Activated CD4-positive, alpha-beta T cell treated with anti-CD3 and anti-CD28 coated beads, Interleukin-2, Interleukin-6, amounts not matched to agents 100 ng/mL and 50 ng/mL, durations not matched to agents 16 hours and 8 hours (primary cell): ENCODE measurements around the gene TRIP10.
"Not testable (repeated sequence)": the region's sequence is repeated elsewhere in the genome, so short reads cannot be mapped to it uniquely, and the experiment has no call there.

Source experiments
- DNase-seq: peaks from one replicate; pipeline ENCODE4 v3.0.0-alpha.2; 2020

TRIP10 gene, protein sequence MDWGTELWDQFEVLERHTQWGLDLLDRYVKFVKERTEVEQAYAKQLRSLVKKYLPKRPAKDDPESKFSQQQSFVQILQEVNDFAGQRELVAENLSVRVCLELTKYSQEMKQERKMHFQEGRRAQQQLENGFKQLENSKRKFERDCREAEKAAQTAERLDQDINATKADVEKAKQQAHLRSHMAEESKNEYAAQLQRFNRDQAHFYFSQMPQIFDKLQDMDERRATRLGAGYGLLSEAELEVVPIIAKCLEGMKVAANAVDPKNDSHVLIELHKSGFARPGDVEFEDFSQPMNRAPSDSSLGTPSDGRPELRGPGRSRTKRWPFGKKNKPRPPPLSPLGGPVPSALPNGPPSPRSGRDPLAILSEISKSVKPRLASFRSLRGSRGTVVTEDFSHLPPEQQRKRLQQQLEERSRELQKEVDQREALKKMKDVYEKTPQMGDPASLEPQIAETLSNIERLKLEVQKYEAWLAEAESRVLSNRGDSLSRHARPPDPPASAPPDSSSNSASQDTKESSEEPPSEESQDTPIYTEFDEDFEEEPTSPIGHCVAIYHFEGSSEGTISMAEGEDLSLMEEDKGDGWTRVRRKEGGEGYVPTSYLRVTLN

DNA sequence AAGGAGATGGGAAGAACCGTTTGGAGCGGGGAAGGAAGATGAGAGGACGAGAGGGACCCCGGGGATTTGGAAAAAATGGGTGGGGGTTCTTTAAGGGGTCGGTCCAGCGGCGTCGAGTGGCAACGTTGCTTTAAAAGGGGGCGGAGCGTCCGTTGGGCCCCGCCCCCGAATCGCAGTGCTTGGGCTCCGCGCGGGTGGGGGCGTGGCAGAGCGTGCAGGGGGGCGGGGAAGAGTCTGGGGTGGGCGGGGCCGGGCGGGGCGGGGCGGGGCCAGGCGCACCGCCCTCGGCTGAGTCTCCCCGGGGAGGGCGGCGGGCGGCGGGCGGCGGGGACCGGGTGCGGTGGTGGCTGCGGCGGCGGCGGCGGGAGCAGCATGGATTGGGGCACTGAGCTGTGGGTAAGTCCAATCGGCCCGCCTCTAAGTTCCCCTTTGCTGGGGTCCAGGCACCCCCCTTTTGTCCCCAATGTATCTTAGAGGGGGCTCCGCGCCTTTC lies at the start of gene TRIP10:
TRIP10 (plus strand) TSS at position 291 of the 493 bp plus-strand sequence; CDS start at position 373, 82 bp downstream.
- DNase-seq, result peak; percentile 90

DNA sequence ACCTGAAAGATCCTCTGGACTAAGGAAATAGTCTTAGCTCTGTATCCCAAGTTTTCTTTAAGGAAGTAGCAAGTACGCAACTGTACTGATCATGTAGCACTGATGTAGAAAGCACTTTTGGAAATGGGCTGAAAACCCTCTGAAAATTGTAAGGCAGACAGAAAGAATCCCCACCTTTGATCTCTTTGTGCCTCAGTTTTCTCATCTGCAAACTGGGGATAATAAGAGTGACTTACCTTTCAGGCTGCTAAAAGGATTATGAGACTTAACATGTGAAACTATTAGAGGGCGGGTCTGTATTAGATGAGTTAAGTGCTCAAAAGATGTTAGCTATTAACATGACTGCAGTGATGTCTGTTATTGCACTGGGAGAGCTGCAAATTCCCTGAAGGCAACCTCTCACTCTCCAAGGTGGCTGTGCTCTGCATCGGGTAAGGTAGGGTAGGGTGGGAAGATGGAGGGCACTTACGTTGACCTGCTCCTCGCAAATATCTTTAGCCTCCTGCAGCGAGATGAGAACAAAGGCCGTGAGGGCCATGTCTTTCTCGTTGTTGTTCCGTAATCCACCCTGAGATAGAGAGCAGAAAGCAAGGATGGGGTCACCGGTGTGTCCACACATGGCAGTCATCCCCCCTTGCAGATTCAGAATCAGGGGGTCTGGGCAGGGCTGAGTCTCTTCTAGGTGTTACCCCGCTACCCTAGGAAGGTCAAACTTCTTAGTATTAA lies 49.2 kb upstream of the TRIP10 start:
- DNase-seq, result no peak

DNA sequence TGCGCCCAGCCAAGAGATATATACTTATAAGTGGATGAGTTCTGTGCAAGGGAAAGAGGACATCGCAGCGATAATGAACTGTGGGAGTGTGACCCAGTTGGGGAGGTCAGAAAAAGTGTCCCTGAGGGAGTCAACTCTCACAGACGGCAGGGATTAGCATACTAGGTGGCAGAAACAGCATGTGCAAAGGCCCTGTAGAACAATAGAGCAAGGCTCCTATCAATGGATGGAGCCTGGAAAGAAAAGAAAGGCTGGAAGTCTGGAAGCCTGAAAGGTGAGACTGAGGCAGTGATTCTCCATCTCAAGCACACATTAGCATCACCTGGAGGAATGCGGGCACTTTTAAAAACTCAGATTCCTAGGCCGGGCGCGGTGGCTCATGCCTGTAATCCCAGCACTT lies 48.1 kb upstream of the TRIP10 start:
- DNase-seq, result no peak

DNA sequence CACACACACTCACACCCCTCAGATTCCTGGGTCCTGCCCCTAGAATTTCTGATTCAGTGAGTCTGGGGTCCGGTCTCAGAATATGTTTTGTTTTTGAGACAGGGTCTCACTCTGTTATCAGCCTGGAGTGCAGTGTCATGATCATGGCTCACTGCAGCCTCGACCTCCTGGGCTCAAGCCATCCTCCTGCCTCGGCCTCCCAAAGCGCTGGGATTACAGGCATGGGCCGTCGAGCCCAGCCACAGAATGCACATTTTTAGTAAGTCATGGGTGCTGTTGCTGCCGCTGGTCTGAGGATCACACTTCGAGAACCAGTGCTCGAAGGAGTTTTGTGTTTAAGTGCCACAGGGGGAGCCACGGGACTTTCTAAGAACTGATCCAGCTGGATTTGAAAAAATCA lies 47.5 kb upstream of the TRIP10 start:
- no peak for DNase-seq

DNA sequence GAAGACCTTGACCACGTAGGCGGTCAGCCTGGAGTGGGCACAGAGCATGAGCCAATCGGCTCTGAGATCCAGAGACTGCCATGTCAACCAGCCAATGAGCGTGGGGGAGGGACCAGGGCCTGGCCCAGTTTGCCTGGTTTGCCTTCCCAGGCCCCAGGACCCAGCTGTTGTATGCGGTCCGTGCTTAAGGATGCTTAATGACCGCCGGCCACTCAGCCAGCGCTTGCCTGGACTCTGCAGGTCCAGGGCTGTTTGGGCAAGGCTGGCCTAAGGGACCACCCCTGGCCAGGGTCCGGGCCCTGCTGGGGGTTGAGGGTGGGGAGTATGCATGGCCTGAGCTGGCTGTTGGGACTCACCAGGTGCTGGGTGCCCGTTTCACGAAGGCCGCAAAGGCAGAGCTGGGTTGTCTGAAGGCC lies 46.4 kb upstream of the TRIP10 start:
- no peak for DNase-seq

DNA sequence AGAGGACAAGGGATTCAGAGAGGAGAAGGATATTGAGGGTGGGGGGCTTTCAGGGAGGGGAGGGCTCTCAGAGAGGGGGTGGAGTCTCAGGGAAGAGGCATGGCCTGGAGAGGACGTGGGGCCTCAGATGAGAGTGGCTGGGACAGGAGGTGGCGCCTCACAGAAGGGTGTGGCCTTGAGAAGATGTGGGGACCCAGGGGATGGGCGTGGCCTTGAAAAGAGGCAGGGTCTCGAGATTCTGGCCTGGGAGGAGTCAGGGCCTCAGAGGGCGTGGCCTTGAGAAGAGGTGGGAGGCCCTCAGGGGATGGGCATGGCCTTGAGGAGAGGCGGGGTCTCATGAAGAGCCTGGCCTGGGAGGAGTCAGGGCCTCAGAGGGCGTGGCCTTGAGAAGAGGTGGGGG lies 45.8 kb upstream of the TRIP10 start:
- no peak for DNase-seq

DNA sequence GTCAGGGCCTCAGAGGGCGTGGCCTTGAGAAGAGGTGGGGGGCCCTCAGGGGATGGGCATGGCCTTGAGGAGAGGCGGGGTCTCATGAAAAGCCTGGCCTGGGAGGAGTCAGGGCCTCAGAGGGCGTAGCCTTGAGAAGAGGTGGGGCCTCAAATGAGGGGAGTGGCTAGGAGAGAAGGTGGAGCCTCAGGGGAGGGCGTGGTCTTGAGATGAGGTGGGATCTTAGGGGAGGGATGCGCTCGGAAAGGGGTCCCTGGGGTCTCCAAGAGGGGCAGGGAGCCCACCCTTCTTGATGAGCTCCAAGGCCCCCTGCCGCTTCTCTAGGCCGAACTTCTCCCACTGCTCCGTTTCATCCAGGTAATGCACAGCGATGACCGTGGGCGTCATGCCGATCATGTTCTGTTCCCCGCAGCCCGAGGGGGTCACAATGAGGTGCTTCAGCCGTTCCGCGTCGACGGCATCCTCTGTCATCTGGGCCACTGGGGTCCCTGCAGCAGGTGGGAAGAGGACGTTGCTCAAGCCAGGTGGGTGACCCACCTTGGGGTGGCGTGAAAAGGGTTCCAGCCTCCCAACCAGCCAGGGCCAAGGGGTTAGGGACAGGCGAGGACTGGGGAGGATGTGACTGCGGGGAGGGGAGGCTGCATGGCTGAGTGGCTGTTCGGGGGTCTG lies 45.2 kb upstream of the TRIP10 start:
- DNase-seq, result no peak

DNA sequence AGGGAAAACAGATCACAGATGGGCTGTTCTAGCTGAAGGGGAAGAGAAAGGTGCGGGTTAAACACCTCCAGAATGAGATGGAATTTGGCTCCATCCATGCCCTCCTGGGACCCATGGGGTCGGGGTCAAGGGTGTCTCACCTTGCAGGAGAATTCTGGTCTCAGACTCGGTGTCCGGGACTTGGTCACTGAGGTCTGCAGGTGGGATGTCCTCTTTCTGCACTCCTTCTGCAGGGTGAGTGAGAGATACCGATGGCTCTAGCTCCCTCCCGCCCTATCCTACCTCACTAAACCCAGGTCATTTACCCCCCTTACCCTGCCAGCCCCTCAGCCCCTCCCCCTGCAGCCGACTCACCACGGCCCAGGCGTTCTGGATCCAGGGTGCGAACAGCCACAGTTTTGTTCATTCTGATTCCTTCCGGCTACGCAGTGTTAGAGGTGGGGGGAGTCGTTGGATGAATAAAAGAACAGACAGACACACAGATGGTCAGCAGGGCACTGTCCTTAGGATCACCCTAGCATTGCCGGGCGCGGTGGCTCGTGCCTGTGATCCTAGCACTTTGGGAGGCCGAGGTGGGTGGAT lies 43.1 kb upstream of the TRIP10 start:
- DNase-seq, result no peak

DNA sequence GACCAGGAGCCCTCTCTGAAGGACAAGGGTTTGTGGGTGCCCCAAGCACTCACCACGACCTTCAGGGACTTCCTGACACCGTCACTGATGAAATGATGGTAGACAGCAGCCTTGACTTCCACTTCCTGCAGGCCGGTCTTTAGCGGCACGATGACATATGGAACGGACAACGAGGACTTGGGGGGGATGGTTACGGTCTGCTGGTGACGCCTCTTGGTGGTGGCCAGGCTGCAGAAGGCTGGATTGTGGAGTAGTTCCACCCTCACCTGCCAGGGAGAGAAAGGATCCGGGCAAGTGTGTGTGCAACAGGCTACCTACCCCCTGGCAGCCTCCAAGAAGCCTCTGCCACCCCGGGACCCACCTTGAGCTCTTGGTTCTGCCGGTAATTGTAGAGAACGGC lies 42.2 kb upstream of the TRIP10 start:
- DNase-seq, result no peak

DNA sequence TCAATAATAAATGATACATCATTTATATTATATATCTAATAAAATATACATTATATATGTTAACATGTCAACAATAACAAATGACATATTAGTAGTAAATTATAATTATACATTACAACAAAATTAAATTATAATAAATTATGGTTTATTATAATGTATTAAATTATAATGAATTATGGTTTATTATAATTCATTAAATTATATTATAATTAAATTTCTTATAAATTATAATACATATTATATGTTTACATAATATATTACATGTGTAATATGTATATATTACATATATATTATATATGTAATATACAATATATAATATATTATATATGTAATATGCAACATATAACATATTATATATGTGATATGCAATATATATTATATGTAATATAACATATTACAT lies 39.5 kb upstream of the TRIP10 start:
- DNase-seq, result no peak

DNA sequence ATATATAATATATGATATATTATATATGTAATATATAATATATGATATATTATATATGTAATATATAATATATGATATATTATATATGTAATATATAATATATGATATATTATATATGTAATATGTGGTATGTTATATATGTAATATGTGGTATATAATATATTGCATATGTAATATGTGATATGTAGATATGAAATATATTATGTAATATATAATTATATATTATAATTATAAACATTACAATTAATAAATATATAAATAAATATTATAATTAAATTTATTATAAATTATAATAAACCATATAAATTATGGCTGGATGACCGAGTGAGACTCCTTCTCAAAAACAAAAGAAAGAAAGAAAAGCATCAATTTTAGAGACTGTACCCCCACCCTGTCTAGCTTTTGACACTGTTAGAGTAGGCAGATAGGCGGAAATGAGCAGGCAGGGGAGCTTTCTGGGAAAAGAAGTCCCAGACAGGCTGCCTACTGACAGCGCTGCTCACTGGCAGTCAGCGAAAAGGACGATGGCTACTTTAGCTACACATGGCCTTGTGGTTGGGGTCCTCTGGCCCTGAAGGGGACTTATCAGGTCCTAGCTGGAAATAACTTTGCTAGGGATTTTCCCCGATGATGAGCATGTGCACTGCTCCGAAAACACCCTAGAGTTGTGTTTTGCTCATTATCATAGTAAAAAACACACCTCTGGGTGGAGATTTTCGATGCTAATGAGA lies 38.7 kb upstream of the TRIP10 start:
- DNase-seq, result no peak

DNA sequence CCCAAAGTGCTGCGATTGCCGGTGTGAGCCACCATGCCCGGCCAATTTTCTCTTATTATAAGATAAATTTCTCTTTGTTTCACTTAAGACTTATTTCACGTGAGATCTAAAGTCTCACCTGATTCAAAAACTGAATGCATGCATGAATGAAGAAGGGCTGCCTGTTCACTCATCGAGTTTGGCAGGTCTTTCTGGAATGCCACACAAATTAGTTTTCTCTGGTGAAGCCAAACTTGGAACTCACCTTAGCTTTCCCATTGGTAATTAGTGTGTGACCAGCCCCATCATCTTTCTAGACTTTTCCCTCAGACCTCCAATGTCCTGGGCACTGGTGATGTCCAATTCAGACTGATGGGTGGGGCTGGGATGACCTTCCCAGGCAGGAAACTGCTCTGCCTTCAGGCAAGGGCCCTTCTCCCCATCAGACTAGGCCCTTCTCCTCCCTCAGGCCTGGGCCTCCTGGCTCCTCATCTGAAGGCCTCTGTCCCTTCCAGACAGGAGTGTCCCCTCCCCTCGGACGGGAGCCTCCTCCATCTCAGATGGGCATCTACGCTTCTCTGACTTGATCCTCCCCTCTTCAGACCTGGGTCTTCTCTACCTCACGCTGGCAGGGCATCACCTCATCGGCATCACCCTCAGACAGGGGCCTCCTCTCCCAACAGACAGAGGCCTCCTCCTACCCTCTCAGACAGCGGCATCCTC lies 33.4 kb upstream of the TRIP10 start:
- DNase-seq, result no peak

DNA sequence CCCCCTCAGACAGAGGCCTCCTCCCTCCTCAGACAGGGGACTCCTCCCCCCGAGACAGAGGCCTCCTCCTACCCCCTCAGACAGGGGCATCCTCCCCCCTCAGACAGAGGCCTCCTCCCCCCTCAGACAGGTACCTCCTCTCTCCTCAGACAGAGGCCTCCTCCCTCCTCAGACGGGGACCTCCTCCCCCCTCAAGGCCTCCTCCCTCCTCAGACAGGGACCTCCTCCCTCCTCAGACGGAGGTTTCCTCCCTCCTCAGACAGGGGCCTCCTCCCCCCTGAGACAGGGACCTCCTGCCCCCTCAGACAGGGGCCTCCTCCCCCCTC lies 32.9 kb upstream of the TRIP10 start:
- no peak for DNase-seq

DNA sequence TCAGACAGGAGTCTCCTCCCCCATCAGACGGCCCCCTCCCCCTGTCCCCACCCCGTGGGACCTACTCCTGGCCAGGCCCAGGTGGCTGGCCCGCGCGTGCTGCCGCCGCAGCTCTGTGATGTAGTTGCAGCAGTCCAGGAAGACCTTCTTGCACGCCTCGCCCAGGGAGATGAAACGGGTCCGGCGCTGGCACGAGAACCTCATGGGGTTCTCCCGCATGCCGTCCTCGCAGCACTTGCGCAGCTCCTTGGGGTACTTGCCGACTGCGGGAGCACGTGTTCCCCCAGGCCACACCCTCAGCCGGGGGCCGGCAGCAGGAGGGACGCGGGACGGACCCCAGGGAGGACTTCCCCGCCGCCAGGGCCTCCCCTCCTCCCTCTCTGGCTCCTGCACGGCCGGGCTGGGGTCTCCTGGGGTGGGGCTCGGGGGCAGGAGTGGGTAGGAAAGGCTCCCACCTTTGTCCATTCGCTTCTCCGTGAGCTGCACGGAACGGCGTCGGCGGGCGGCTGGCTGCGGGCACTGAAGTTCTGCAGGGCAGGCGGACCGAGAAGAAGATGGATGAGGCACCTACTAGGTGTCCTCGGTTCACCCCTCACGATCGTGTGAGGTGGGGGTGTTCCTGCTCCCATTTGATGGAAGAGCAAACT lies 32.3 kb upstream of the TRIP10 start:
- no peak for DNase-seq

DNA sequence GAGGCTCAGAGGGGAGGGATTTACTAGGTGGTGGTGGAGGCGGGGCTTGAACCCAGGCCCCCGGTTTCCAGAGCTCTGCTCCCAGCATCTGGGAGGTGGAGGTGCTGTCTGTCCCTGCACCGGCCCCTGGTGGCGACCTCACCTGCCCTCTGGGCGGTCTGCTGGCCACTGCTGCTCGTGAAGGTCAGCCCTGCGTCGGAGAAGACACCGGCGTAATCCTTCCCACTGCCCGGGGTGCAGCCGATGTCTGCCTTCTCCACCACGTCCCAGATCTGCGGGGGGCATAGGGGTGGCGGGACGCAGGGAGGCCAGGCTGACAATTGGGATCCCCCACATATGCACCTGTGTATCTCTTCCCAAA lies 31.8 kb upstream of the TRIP10 start:
- DNase-seq, result no peak

DNA sequence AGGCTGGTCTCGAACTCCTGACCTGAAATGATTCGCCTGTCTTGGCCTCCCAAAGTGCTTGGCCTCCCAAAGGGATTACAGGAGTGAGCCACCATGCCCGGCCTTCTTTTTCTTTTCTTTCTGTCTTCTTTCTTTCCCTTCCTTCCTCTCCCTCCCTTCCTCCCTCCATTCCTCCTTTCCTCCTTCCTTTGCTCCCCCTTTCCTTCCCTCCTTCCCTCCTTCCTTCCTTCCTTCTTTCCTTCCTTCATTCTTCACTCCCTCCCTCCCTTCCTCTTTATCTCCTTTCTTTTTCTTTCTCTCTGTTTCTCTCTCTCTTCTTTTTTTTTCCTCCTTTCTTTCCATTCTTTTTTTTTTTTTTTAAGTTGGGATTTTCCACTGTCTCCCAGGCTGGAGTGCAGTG lies 31.1 kb upstream of the TRIP10 start:
- no peak for DNase-seq

DNA sequence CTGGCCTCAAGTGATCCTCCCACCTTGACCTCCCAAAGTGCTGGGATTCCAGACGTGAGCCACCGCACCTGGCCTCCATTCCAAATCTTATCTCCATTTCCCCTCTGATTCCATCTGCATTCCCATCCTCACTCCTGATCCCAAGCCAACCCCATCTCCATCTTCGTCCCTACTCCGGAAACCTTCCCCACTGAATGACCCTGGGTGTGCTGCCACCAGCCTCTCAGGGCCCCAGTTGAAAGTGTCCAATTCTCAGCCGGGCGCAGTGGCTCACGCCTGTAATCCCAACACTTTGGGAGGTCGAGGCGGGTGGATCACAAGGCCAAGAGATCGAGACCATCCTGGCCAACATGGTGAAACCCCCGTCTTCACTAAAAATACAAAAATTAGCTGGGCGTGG lies 30.6 kb upstream of the TRIP10 start:
- DNase-seq, result not testable (repeated sequence)

DNA sequence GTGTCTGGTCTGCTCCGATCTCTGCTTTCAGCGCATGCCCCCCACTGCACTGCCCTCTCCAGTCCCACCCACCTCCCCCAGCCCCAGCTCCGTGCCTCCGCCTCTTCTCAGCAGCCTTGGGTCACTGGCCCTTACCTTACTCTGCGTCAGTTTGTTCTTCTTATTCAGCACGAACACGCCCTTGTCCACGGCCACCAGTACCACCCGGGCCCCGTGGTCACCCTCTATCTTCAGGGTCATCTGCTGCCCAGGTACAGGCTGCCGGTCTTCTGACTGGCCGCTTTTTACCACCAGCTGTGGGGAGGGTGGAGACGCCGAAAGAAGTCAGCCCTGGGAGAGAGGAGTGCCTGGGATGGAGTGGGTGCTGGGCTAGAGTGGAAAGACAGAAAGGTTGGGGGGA lies 29.9 kb upstream of the TRIP10 start:
- no peak for DNase-seq

DNA sequence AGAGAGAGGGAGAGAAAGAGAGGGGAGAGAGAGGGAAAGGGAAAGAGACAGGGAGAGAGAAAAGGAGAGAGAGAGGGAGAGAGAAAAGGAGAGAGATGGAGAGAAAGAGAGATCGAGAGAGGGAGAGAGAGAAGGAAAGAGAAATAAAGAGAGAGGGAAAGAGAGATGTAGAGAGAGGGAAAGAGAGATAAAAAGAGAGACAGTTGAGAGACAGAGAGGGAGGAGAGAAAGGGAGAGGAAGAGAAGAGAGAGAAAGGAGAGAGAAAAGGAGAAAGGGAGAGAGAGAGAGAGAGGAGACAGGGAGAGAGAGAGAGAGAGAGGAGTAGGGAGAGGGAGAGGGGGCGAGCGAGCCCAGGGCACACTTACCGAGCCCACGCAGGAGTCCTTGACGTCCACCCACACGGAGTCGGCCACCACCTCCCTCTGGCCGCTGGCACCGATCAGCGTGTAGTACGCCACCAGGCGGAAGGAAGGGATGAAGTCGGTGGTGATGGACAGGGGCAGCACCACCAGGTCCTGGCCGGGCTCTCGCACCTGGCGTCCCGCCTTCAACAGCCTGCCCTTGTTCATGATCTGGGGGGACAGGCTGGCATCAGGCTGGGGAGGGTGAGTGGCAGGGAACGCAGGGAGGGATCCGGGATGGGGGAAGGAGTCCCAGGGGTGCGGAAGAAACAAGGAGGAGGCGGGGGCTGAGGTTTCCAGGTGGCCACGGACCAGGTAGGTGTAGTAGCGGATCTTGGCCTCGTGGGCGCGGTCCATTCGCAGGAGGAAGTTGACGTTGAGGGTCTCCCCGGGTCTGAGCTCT lies 29.0 kb upstream of the TRIP10 start:
- DNase-seq, result no peak

DNA sequence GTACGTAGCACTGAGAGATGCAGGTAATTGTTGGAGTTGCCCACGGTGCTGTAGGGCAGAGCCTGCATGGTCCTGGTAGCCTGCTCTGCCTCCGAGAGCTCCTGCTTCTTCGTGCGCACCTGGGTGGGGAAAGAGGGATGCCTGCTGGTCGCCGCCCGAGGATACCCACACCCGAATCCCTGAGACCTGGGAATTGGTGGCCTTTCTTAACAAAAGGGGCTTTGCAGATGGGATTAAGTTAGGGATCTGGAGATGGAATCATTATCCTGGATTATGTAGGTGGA lies 28.5 kb upstream of the TRIP10 start:
- DNase-seq, result no peak

DNA sequence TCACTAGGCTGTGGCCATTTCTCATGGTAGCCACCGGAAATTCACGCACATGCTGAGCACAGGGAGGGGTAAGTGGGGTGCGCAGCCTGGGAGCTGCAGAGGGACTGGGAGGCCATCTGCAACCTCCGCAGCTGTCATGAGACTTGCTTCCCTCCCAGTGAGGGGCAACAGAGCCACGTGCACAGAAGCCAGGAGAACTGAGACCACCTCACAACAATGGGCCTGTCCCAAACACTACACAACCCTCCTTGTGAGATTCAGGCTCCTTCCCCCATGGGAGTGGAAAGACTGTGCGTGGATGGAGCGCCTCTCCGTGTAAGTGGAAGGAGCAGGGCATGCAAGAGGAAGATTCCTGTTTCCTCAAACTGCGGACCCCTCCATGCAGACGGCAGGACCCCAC lies 27.9 kb upstream of the TRIP10 start:
- DNase-seq, result no peak
